ENCODE measurements around the gene DGAT2. TPM values are rescaled to one million over a fixed set of nuclear protein-coding genes. Genes with fewer than 3 reads are reported as not detected.
A peak's percentile ranks its signal among the peaks of the same experiment; 100 is the strongest.

The DGAT2 gene
- total RNA-seq, 1 donor from 2014 or later = 1.3 TPM

DNA sequence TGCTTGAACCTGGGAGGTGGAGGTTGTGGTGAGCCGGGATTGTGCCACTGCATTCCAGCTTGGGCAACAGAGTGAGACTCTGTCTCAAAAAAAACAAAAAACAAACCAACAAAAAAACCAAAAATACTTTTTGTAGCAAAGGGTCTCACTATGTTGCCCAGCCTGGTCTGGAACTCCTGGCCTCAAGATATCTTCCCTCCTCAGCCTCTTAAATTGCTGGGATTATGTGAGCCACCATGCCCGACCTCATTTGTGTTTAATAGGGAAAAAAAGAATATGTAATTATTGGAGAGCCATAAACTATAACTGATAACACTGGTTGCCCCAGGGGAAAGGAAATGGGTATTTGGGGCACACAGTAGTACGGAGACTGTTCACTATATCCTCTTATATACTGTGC, 66.2 kb downstream of the DGAT2 start:
- H3K9me3 Mint-ChIP-seq (ENCODE audit: low read depth) = no peaks in the 10 kb centered on the region

GRCh38 chr11:75836417-75836816, 67.8 kb downstream of the DGAT2 start:
- Mint-ChIP-seq H3K4me3 (ENCODE audit: unreplicated experiment) (no peak overlapping the region), H3K9me3 (ENCODE audit: low read depth) (no peaks in the 10 kb centered on the region), H3K36me3 (ENCODE audit: low read depth) (no peaks in the 10 kb centered on the region), H3K27me3 (ENCODE audit: low read depth) (no peaks in the 10 kb centered on the region), H3K27ac (ENCODE audit: unreplicated experiment) (no peak overlapping the region), H3K4me1 (ENCODE audit: low read depth) (peaks cover 13% of the 10 kb centered on the region)
- TF ChIP-seq CTCF (IDR thresholded peaks at IDR 0.05) = no peak
- DNase-seq (ENCODE audit: low spot score) = no peak

More for the DNA sequence above, 66.2 kb downstream of the DGAT2 start:
- DNase-seq (ENCODE audit: low spot score) = no peak
- no peaks in the 10 kb centered on the region for H3K36me3 Mint-ChIP-seq (ENCODE audit: low read depth)
- H3K27me3 Mint-ChIP-seq (ENCODE audit: low read depth) = no peaks in the 10 kb centered on the region
- H3K4me3 Mint-ChIP-seq (ENCODE audit: unreplicated experiment) = no peak overlapping the region
- H3K27ac Mint-ChIP-seq (ENCODE audit: unreplicated experiment) = no peak overlapping the region
- peaks cover 8% of the 10 kb centered on the region for H3K4me1 Mint-ChIP-seq (ENCODE audit: low read depth)
- no peak for TF ChIP-seq CTCF (IDR thresholded peaks at IDR 0.05)

DNA sequence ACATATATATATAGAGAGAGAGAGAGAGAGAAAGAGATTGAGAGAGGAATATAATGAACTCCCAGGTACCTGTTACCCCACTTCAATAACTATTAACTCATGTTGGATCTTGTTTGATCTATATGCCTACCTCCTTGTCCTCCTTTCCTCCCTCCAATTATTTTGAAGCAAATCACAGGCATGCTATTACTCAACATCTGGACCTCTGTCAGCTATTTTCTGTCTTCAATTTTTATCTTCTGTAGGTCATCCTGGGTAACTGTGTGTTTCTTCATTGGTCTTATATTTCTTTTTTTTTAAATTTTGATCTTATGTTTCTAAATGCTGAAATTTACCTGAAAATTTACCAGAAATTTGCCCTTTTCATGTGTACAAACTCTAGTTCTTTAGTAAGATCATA, 71.3 kb downstream of the DGAT2 start:
- Mint-ChIP-seq H3K27me3 (ENCODE audit: low read depth) (no peaks in the 10 kb centered on the region), H3K4me1 (ENCODE audit: low read depth) (peaks cover 18% of the 10 kb centered on the region), H3K9me3 (ENCODE audit: low read depth) (no peaks in the 10 kb centered on the region), H3K27ac (ENCODE audit: unreplicated experiment) (no peak overlapping the region), H3K36me3 (ENCODE audit: low read depth) (no peaks in the 10 kb centered on the region), H3K4me3 (ENCODE audit: unreplicated experiment) (no peak overlapping the region)
- DNase-seq (ENCODE audit: low spot score) = no peak
- TF ChIP-seq CTCF (IDR thresholded peaks at IDR 0.05) = no peak

- Mint-ChIP-seq H3K4me3 (ENCODE audit: unreplicated experiment) (no peak overlapping the region), H3K27me3 (ENCODE audit: low read depth) (no peaks in the 10 kb centered on the region), H3K27ac (ENCODE audit: unreplicated experiment) (peak overlapping the region; percentile 36), H3K4me1 (ENCODE audit: low read depth) (peaks cover 15% of the 10 kb centered on the region), H3K36me3 (ENCODE audit: low read depth) (no peaks in the 10 kb centered on the region), H3K9me3 (ENCODE audit: low read depth) (no peaks in the 10 kb centered on the region)
- TF ChIP-seq CTCF (IDR thresholded peaks at IDR 0.05) = no peak
- DNase-seq (ENCODE audit: low spot score) = no peak
These were observed 71.9 kb downstream of the DGAT2 start for GRCh38 chr11:75840522-75840921.

DNA sequence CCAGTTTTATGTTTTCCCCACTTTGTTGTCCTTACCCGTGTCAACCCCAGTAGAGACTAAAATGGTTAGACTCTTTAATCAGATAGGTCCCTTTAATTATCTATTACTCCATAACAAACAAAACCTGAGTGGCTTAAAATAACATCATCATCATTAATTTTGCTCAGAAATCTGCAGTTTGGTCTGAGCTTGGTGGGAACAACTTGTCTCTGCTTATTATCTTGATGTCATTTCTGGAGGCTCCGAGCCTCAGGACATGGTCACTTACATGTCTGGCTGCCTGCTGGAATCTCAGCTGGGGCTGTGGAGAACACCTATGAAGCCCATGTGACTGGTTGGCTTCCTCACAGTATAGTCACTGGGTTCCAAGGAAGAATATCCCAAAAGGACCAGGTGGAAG, 73.2 kb downstream of the DGAT2 start:
- no peaks in the 10 kb centered on the region for H3K36me3 Mint-ChIP-seq (ENCODE audit: low read depth)
- TF ChIP-seq CTCF (IDR thresholded peaks at IDR 0.05) = no peak
- H3K4me1 Mint-ChIP-seq (ENCODE audit: low read depth) = peaks cover 15% of the 10 kb centered on the region
- no peak overlapping the region for H3K27ac Mint-ChIP-seq (ENCODE audit: unreplicated experiment)
- DNase-seq (ENCODE audit: low spot score) = no peak
- H3K4me3 Mint-ChIP-seq (ENCODE audit: unreplicated experiment) = no peak overlapping the region
- H3K27me3 Mint-ChIP-seq (ENCODE audit: low read depth) = no peaks in the 10 kb centered on the region
- no peaks in the 10 kb centered on the region for H3K9me3 Mint-ChIP-seq (ENCODE audit: low read depth)

Data from chondrocyte (in vitro differentiated cells).